GM13976 (cell line): Measurements from ENCODE around the gene CSRP3.

Source experiments
- DNase-seq: peaks from one replicate; pipeline ENCODE4 v3.0.0; 2012; ENCODE audit warnings: low spot score
- CTCF ChIP-seq: IDR thresholded peaks from 2 replicates; pipeline ENCODE4 v1.5.1; 2012; ENCODE audit warnings: borderline replicate concordance, mild to moderate bottlenecking; ENCODE audit not compliant: insufficient read depth; ENCODE audit errors: extremely low read depth, missing control alignments, control extremely low read depth
- in situ Hi-C: fragments of 300-500 bp; cut with MboI; formaldehyde crosslinking; loops from one replicate; pipeline ENCODE4 v1.12.0; 2022; ENCODE audit warnings: low sequenced_read_pairs, mixed read lengths, inconsistent platforms; ENCODE audit not compliant: unreplicated experiment

The CSRP3 gene

GRCh38 chr11:19216709-19217374, 15.1 kb upstream of the CSRP3 start:
- no peak for DNase-seq
- in situ Hi-C loops: no loop called here
- TF ChIP-seq CTCF: no peak

GRCh38 chr11:19216021-19216420, 14.2 kb upstream of the CSRP3 start:
- no peak for DNase-seq
- in situ Hi-C loops: no loop called here
- TF ChIP-seq CTCF: no peak

GRCh38 chr11:19209617-19210370, 8.0 kb upstream of the CSRP3 start:
- in situ Hi-C loops: no loop called here
- TF ChIP-seq CTCF: no peak
- DNase-seq: no peak

- no peak for DNase-seq
- in situ Hi-C loops: no loop called here
- no peak for TF ChIP-seq CTCF
These were observed 7.3 kb upstream of the CSRP3 start for GRCh38 chr11:19208959-19209546.

- no peak for DNase-seq
These were observed 6.4 kb upstream of the CSRP3 start for GRCh38 chr11:19208181-19208580.

GRCh38 chr11:19204836-19205235, 3.1 kb upstream of the CSRP3 start:
- in situ Hi-C loops: no loop called here

More at GRCh38 chr11:19208181-19208580, 6.4 kb upstream of the CSRP3 start:
- in situ Hi-C loops: no loop called here
- TF ChIP-seq CTCF: no peak

More at GRCh38 chr11:19204836-19205235, 3.1 kb upstream of the CSRP3 start:
- no peak for DNase-seq
- no peak for TF ChIP-seq CTCF
